Naive thymus-derived CD8-positive, alpha-beta T cell (primary cell): ENCODE results near the gene ZNF668. TPM values are rescaled to one million over a fixed set of nuclear protein-coding genes. Genes with fewer than 3 reads are reported as not detected.

ENCODE experiments used
- ATAC-seq, 2 donors: fragments of 150-1000 bp; cut with Tn5 transposase in 1 of 2; sonication (Bioruptor Pico), chemical (Tn5 transposase) in 1 of 2; 1 replicate in 1 of 2; 2 replicates in 1 of 2; pipeline ENCODE4 v1.10.0; 2021; ENCODE audit warnings: mild to moderate bottlenecking in 2 of 2, moderate library complexity in 2 of 2
- POLR2A ChIA-PET: fragments of 350-600 bp; sonication (Branson Sonifier 250); formaldehyde crosslinking; loops from one replicate; lab custom pipeline; 2021; ENCODE audit warnings: antibody characterized with exemption; lab: Charles Lee
- DNase-seq, 10 donors: peaks; one replicate each; pipeline versions ENCODE4 v3.0.0 to v3.0.0-alpha.2; 2020 to 2022
- H3K27ac Mint-ChIP-seq, 10 donors: one replicate each; pipeline ENCODE4 v1.8.0; 2020 to 2022; ENCODE audit warnings: mild to moderate bottlenecking in 10 of 10, mixed read lengths in 10 of 10, moderate library complexity in 4 of 10, inconsistent platforms in 1 of 10
- H3K27me3 Mint-ChIP-seq, 5 donors: one replicate each; pipeline ENCODE4 v1.8.0; 2021 to 2022; ENCODE audit warnings: mixed read lengths in 5 of 5
- H3K36me3 Mint-ChIP-seq, 3 donors: one replicate each; pipeline ENCODE4 v1.8.0; 2020 to 2022; ENCODE audit warnings: mixed read lengths in 3 of 3, mild to moderate bottlenecking in 2 of 3, inconsistent platforms in 1 of 3
- H3K4me1 Mint-ChIP-seq, 4 donors: one replicate each; pipeline ENCODE4 v1.8.0; 2021 to 2022; ENCODE audit warnings: mixed read lengths in 4 of 4
- H3K4me3 Mint-ChIP-seq, 10 donors: one replicate each; pipeline ENCODE4 v1.8.0; 2020 to 2022; ENCODE audit warnings: mild to moderate bottlenecking in 10 of 10, mixed read lengths in 10 of 10, moderate library complexity in 6 of 10, inconsistent platforms in 1 of 10
- H3K9me3 Mint-ChIP-seq, 9 donors: one replicate each; pipeline ENCODE4 v1.8.0; 2020 to 2022; ENCODE audit warnings: mixed read lengths in 9 of 9, mild to moderate bottlenecking in 3 of 9, inconsistent platforms in 1 of 9, moderate library complexity in 1 of 9
- polyA plus RNA-seq, 3 donors: library from polyadenylated mRNA; unstranded; fragments of 300-500 nt; fragmentation: Illumina TruSeq; gene quantifications; one replicate each; pipeline ENCODE4 v1.2.3, GENCODE V29; 2021
- total RNA-seq, 8 experiments: library from RNA in 2 of 8; stranded (reverse) in 2 of 8; gene quantifications; one replicate each; pipeline ENCODE4 v1.2.3 and lab custom pipeline; 2021 to 2026

Gene ZNF668
- total and polyA plus RNA-seq, 5 experiments from 2014 or later: 4.2 to 13.7 (median 9.1) TPM

- peak; percentile 91 to 95 for ATAC-seq
- Mint-ChIP-seq H3K4me1 (peaks cover 13 to 36% (median 32%) of the 10 kb centered on the region in 4 donors), H3K27ac (peak within 1 kb of the TSS; percentile 63 to 96 (median 92)), H3K9me3 (no peaks in the 10 kb centered on the region), H3K4me3 (peak within 1 kb of the TSS; percentile 89 to 98 (median 92)), H3K36me3 (peaks cover 0 to 13% (median 2%) of the 10 kb centered on the region in 3 donors), H3K27me3 (no peaks in the 10 kb centered on the region)
- DNase-seq: peak; percentile 68 to 89 (median 82)
- POLR2A ChIA-PET: interaction anchor here (0.6 to 4.8 kb wide), 8 partner anchors 21 to 237 kb away, joined by 3 to 26 read pairs (median 3); partner anchors contain the start of genes FUS, KAT8, ZNF646 and ZNF668
These were observed 20.5 kb upstream of the ZNF668 start, which contains the start of gene VKORC1 for GRCh38 chr16:31094424-31095120. Gene VKORC1 (minus strand): TSS chr16:31094797. CDS start chr16:31094729, 68 bp downstream.

- peaks cover 0 to 15% (median 2%) of the 10 kb centered on the region in 3 donors for H3K36me3 Mint-ChIP-seq
- POLR2A ChIA-PET: interaction anchor here (0.7 to 4.8 kb wide), 7 partner anchors 20 to 238 kb away, joined by 3 to 26 read pairs (median 3); partner anchors contain the start of genes FUS, KAT8, ZNF646 and ZNF668
- H3K27me3 Mint-ChIP-seq: no peaks in the 10 kb centered on the region
- no peak for DNase-seq
- ATAC-seq: no peak
- no peaks in the 10 kb centered on the region for H3K9me3 Mint-ChIP-seq
- H3K4me3 Mint-ChIP-seq: peak overlapping the region; percentile 89 to 98 (median 92)
- peaks cover 13 to 36% (median 32%) of the 10 kb centered on the region in 4 donors for H3K4me1 Mint-ChIP-seq
- peak overlapping the region; percentile 63 to 96 (median 92) for H3K27ac Mint-ChIP-seq
These were observed 20.0 kb upstream of the ZNF668 start for GRCh38 chr16:31094088-31094423.

GRCh38 chr16:31093132-31093703, 19.2 kb upstream of the ZNF668 start:
- DNase-seq: no peak
- peaks cover 13 to 36% (median 32%) of the 10 kb centered on the region in 4 donors for H3K4me1 Mint-ChIP-seq
- ATAC-seq: no peak
- H3K27ac Mint-ChIP-seq: peak overlapping the region in 4 of 10 donors; percentile 11 to 76 (median 54)
- no peaks in the 10 kb centered on the region for H3K9me3 Mint-ChIP-seq
- H3K4me3 Mint-ChIP-seq: peak overlapping the region; percentile 41 to 92 (median 60)
- peaks cover 0 to 15% (median 2%) of the 10 kb centered on the region in 3 donors for H3K36me3 Mint-ChIP-seq
- POLR2A ChIA-PET: interaction anchor here (0.9 to 4.8 kb wide), 7 partner anchors 19 to 87 kb away, joined by 3 to 26 read pairs (median 5); partner anchors contain the start of genes FUS, KAT8, ZNF646 and ZNF668
- H3K27me3 Mint-ChIP-seq: no peaks in the 10 kb centered on the region

GRCh38 chr16:31092330-31092729, 18.3 kb upstream of the ZNF668 start:
- H3K36me3 Mint-ChIP-seq: peaks cover 0 to 15% (median 2%) of the 10 kb centered on the region in 3 donors
- peak overlapping the region in 6 of 10 donors; percentile 11 to 75 (median 50) for H3K27ac Mint-ChIP-seq
- H3K4me1 Mint-ChIP-seq: peaks cover 13 to 36% (median 32%) of the 10 kb centered on the region in 4 donors
- peak overlapping the region in 7 of 10 donors; percentile 11 to 92 (median 57) for H3K4me3 Mint-ChIP-seq
- H3K9me3 Mint-ChIP-seq: no peaks in the 10 kb centered on the region
- no peak for DNase-seq
- POLR2A ChIA-PET: interaction anchor here (0.9 to 4.8 kb wide), 5 partner anchors 18 to 88 kb away, joined by 3 to 26 read pairs (median 5); partner anchors contain the start of genes FUS, KAT8, ZNF646 and ZNF668
- H3K27me3 Mint-ChIP-seq: no peaks in the 10 kb centered on the region
- no peak for ATAC-seq

DNA sequence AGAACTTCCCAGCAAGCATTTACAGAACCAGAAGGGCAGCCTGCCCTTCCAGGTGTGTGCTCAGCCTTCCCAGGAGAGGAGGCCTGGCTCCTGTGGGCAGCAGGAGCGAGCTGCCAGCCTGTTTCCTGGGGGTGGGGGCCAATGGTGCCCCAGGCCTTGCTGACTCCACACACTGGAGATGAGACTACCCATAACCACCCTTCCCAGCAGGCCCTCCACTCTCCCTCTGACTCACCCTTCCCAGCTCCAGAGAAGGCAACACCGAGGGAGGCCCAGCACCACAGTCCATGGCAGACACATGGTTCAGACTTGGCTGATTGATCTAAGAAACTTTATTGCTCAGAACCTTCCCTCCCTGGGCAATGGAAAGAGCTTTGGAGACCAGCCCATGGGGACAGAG, 16.5 kb upstream of the ZNF668 start:
- peak overlapping the region in 2 of 10 donors; percentile 34 to 57 for H3K27ac Mint-ChIP-seq
- DNase-seq (no peak), ATAC-seq (no peak)
- H3K9me3 Mint-ChIP-seq: no peaks in the 10 kb centered on the region
- H3K4me3 Mint-ChIP-seq: no peak overlapping the region
- H3K27me3 Mint-ChIP-seq: no peaks in the 10 kb centered on the region
- H3K4me1 Mint-ChIP-seq: peaks cover 13 to 30% (median 23%) of the 10 kb centered on the region in 4 donors
- peaks cover 0 to 20% (median 2%) of the 10 kb centered on the region in 3 donors for H3K36me3 Mint-ChIP-seq
- POLR2A ChIA-PET: interaction anchor here (0.6 to 1.1 kb wide), 2 partner anchors 17 to 1284 kb away, joined by 3 to 4 read pairs; partner anchors contain the start of gene ZNF668

DNA sequence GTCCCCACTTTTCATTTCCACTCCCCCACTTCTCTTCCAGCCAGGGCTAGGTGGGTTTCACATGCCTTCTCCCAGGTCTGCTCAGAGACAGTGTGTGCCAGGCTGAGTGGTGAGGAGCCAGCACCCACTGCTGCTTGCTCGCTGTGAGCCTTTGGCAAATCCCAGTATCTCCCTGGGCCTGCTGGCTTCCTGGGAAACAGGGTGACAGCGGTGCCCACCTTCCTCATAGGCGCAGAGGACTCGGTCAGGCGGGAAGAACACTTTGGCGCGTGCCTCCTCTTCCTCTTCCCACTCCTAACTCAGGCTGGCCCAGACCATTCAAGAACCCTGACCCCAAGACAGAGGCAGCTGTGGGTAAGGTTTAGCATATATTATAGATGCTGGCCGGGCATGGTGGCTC, 15.2 kb upstream of the ZNF668 start:
- H3K4me3 Mint-ChIP-seq: no peak overlapping the region
- peak overlapping the region in 3 of 10 donors; percentile 16 to 82 (median 67) for H3K27ac Mint-ChIP-seq
- H3K27me3 Mint-ChIP-seq: no peaks in the 10 kb centered on the region
- peaks cover 11 to 24% (median 14%) of the 10 kb centered on the region in 4 donors for H3K4me1 Mint-ChIP-seq
- no peaks in the 10 kb centered on the region for H3K9me3 Mint-ChIP-seq
- POLR2A ChIA-PET: no interaction called here
- peaks cover 0 to 24% (median 2%) of the 10 kb centered on the region in 3 donors for H3K36me3 Mint-ChIP-seq
- DNase-seq (no peak), ATAC-seq (no peak)

GRCh38 chr16:31088459-31089183, 14.6 kb upstream of the ZNF668 start, which contains the start of gene PRSS53:
Gene PRSS53 (minus strand): TSS chr16:31088943. CDS start chr16:31088809, 134 bp downstream.
- Mint-ChIP-seq H3K36me3 (peaks cover 0 to 25% (median 2%) of the 10 kb centered on the region in 3 donors), H3K27me3 (no peaks in the 10 kb centered on the region), H3K9me3 (no peaks in the 10 kb centered on the region), H3K4me1 (peaks cover 5 to 19% (median 8%) of the 10 kb centered on the region in 4 donors), H3K4me3 (no peak within 1 kb of the TSS), H3K27ac (peak within 1 kb of the TSS in 6 of 10 donors; percentile 15 to 82 (median 59))
- no peak for DNase-seq
- no peak for ATAC-seq
- POLR2A ChIA-PET: interaction anchor here (1.7 kb wide), 1 partner anchor 15 kb away, joined by 6 read pairs; the partner anchor contains the start of genes ZNF646 and ZNF668

- POLR2A ChIA-PET: interaction anchor here (1.7 kb wide), 1 partner anchor 15 kb away, joined by 6 read pairs; the partner anchor contains the start of genes ZNF646 and ZNF668
- Mint-ChIP-seq H3K27ac (peak overlapping the region in 2 of 10 donors; percentile 51 to 75), H3K36me3 (peaks cover 0 to 30% (median 2%) of the 10 kb centered on the region in 3 donors)
These were observed 13.9 kb upstream of the ZNF668 start for GRCh38 chr16:31087971-31088370.

GRCh38 chr16:31087481-31087880, 13.4 kb upstream of the ZNF668 start:
- H3K9me3 Mint-ChIP-seq: no peaks in the 10 kb centered on the region
- H3K27ac Mint-ChIP-seq: peak overlapping the region in 1 of 10 donors; percentile 3
- no peak overlapping the region for H3K4me3 Mint-ChIP-seq
- no peaks in the 10 kb centered on the region for H3K27me3 Mint-ChIP-seq
- POLR2A ChIA-PET: interaction anchor here (1.7 kb wide), 1 partner anchor 14 kb away, joined by 6 read pairs; the partner anchor contains the start of genes ZNF646 and ZNF668
- H3K36me3 Mint-ChIP-seq: peaks cover 0 to 32% (median under 1%) of the 10 kb centered on the region in 3 donors
- ATAC-seq (no peak), DNase-seq (no peak)
- peaks cover 1 to 16% (median 5%) of the 10 kb centered on the region in 4 donors for H3K4me1 Mint-ChIP-seq

More at GRCh38 chr16:31087971-31088370, 13.9 kb upstream of the ZNF668 start:
- no peaks in the 10 kb centered on the region for H3K27me3 Mint-ChIP-seq
- ATAC-seq (no peak), DNase-seq (no peak)
- no peak overlapping the region for H3K4me3 Mint-ChIP-seq
- peaks cover 0 to 19% (median 7%) of the 10 kb centered on the region in 4 donors for H3K4me1 Mint-ChIP-seq
- H3K9me3 Mint-ChIP-seq: no peaks in the 10 kb centered on the region

DNA sequence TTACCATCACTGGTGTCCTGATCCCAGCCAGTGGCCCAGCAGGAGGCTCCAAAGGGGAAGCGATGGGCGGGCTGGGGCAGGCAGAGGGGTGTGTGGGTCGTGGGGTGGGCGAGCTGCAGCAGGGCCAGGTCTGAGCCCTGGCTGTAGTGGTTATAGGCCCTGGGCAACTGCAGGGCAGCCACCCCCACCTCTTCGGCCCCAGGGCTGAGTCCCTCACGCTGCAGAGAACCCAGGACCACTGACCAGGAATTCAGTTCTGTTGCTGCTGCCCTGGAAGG, 12.5 kb upstream of the ZNF668 start:
- ATAC-seq: no peak
- Mint-ChIP-seq H3K9me3 (no peaks in the 10 kb centered on the region), H3K4me3 (no peak overlapping the region), H3K27ac (no peak overlapping the region), H3K27me3 (no peaks in the 10 kb centered on the region), H3K4me1 (peaks cover 5 to 22% (median 10%) of the 10 kb centered on the region in 4 donors), H3K36me3 (peaks cover 0 to 37% (median 0%) of the 10 kb centered on the region in 3 donors)
- POLR2A ChIA-PET: no interaction called here
- DNase-seq: no peak

DNA sequence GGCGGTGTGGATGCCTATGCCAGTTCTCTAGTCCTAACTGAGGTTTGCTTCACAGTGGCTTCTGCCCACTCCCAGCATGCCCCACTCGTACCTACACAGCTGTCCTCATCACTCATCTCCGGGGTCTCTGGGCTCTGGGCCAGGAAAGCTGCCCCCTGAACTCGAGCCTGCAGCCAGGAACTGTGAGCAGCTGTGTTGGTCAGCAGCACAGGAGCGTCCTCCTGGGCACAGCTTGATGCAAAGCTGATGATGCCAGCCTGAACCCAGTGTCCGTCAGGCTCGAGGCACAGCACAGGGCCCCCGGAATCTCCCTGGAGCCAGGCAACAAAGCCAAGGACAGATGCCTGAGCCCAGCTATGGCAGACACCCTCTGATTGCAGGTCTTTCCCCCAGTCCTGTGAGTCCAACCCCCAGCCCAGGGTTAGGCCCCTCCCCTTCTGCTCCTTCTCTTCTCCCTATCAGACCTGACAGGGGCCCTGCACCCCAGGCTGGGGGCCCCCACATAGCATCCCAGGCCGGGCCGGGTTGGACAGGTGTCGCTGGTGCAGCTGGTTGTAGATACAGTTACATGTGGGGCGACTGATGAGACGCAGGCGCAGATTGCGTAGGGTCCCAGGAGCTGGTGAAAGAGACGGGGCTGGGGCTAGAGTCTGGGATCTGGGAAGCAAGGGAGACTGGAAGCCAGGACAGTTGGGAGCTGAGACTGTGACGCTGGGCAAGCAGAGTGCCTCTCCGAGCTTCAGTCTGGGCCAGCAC, 12.0 kb upstream of the ZNF668 start:
- POLR2A ChIA-PET: interaction anchor here (0.6 kb wide), 1 partner anchor 17 kb away, joined by 3 read pairs; no protein-coding TSS in a partner anchor
- peaks cover 6 to 22% (median 11%) of the 10 kb centered on the region in 4 donors for H3K4me1 Mint-ChIP-seq
- H3K36me3 Mint-ChIP-seq: peaks cover 0 to 37% (median 0%) of the 10 kb centered on the region in 3 donors
- ATAC-seq (no peak), DNase-seq (no peak)
- no peaks in the 10 kb centered on the region for H3K27me3 Mint-ChIP-seq
- H3K27ac Mint-ChIP-seq: peak overlapping the region in 4 of 10 donors; percentile 24 to 64 (median 54)
- H3K4me3 Mint-ChIP-seq: no peak overlapping the region
- no peaks in the 10 kb centered on the region for H3K9me3 Mint-ChIP-seq
